SU-DHL-6 (cell line): Measurements from ENCODE around the gene ANKS1B.

Source experiments
- CTCF ChIP-seq: fragments of 200-600 bp; sonication (generic); IDR thresholded peaks from one replicate; pipeline ENCODE4 v1.5.1; 2017; ENCODE audit warnings: antibody characterized with exemption, mild to moderate bottlenecking, low read length, moderate library complexity; ENCODE audit not compliant: insufficient read depth, poor library complexity, severe bottlenecking
- EZH2phosphoT487 ChIP-seq: fragments of 200-600 bp; sonication (generic), shearing (Covaris generic); conservative IDR thresholded peaks from 2 replicates; pipeline ENCODE4 v1.6.1; 2018; ENCODE audit warnings: mild to moderate bottlenecking, antibody characterized with exemption, low read length, moderate library complexity, mixed read lengths

DNA sequence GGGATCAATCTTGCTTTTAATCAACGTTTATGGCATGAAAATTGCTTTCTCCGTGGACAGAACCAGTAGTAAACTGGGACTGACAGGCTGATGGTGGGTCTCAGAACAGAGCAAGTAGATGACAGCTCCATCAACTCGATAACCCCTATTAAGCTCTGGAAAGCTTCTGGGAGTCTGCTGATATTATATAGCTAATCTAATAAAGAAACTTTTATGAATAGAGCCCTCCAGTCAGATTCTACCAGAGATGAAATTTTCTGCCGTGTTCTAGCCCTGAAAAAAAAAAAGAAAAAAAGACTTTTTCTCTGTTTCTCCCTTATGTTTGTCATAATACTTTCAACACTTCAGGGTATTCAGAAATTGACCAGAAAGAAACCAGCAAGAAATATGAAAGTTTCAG, 1168.0 kb downstream of the ANKS1B start:
- TF ChIP-seq CTCF (no peak), EZH2phosphoT487 (no peak)
